Endothelial cell of umbilical vein (primary cell): ENCODE data around the gene CLSTN2.

Source experiments
- CTCF ChIP-seq, 2 donors: IDR thresholded peaks; 1 replicate in 1 of 2; 2 replicates in 1 of 2; pipeline ENCODE4 v1.5.1; 2011; ENCODE audit warnings: low read length in 2 of 2, mild to moderate bottlenecking in 2 of 2, moderate library complexity in 2 of 2, control low read depth in 1 of 2, inconsistent platforms in 1 of 2, low read depth in 1 of 2; ENCODE audit not compliant: insufficient read depth in 1 of 2; ENCODE audit errors: extremely low read depth in 1 of 2
- JUN ChIP-seq: IDR thresholded peaks from 2 replicates; pipeline ENCODE4 v1.6.1; 2011; ENCODE audit warnings: borderline replicate concordance, low read depth; ENCODE audit not compliant: insufficient read length, insufficient read depth
- POLR2A ChIP-seq: IDR thresholded peaks from 2 replicates; pipeline ENCODE4 v1.6.1; 2012; ENCODE audit warnings: low read depth, mild to moderate bottlenecking, control low read depth, low read length

GRCh38 chr3:139928708-139929505 is 6.1 kb upstream of the CLSTN2 start:
- TF ChIP-seq CTCF (IDR thresholded peaks at IDR 0.05; ENCODE audit: extremely low read depth in 1 of 2, insufficient read depth in 1 of 2, low read depth in 1 of 2, low read length in 2 of 2) (no peak), POLR2A (no peak), JUN (no peak)
